BLaER1 treated with 17β-estradiol and CSF1 and Interleukin-3, amounts not matched to agents 10 nM and 100 nM (cell line): ENCODE measurements around the gene LIME1.

ENCODE experiments used
- H3K27ac ChIP-seq, 11 experiments: shearing (Covaris generic); formaldehyde crosslinking; 2 replicates each; pipeline ENCODE4 v1.8.1; 2022
- H3K27me3 ChIP-seq, 11 experiments: shearing (Covaris generic); formaldehyde crosslinking; 2 replicates each; pipeline ENCODE4 v1.8.1; 2022
- H3K36me3 ChIP-seq, 11 experiments: shearing (Covaris generic); formaldehyde crosslinking; 2 replicates each; pipeline ENCODE4 v1.8.1; 2022
- H3K4me1 ChIP-seq, 10 experiments: shearing (Covaris generic); formaldehyde crosslinking; 2 replicates each; pipeline ENCODE4 v1.8.1; 2022
- H3K4me2 ChIP-seq, 11 experiments: shearing (Covaris generic); formaldehyde crosslinking; 2 replicates each; pipeline ENCODE4 v1.8.1; 2022
- H3K4me3 ChIP-seq, 10 experiments: shearing (Covaris generic); formaldehyde crosslinking; 2 replicates each; pipeline ENCODE4 v1.8.1; 2022
- H3K9ac ChIP-seq, 11 experiments: shearing (Covaris generic); formaldehyde crosslinking; 2 replicates each; pipeline ENCODE4 v1.8.1; 2022
- H3K9me3 ChIP-seq, 11 experiments: shearing (Covaris generic); formaldehyde crosslinking; replicated peaks in 1 of 11; 2 replicates each; pipeline ENCODE4 v1.8.1; 2022
- H4K20me1 ChIP-seq, 11 experiments: shearing (Covaris generic); formaldehyde crosslinking; 2 replicates each; pipeline ENCODE4 v1.8.1; 2022
- Cebpa-rat ChIP-seq, 11 experiments: shearing (Covaris generic); IDR thresholded peaks; 2 replicates each; pipeline ENCODE4 v1.8.1; 2022

Gene LIME1

GRCh38 chr20:63778034-63778752 is 41.7 kb downstream of the LIME1 start:
- Histone ChIP-seq H4K20me1 (peaks cover 0 to 77% (median 0%) of the 10 kb centered on the region in 11 experiments; a peak in 6 of 22 replicates), H3K27me3 (peaks cover 0 to 5% (median 0%) of the 10 kb centered on the region in 11 experiments; a peak in 3 of 22 replicates), H3K4me1 (peaks cover 12 to 49% (median 40%) of the 10 kb centered on the region in 10 experiments; a peak in 19 of 20 replicates), H3K27ac (no peak overlapping the region), H3K36me3 (peaks cover 0 to 20% (median 0%) of the 10 kb centered on the region in 11 experiments; a peak in 2 of 22 replicates), H3K9ac (no peak overlapping the region), H3K4me2 (no peak overlapping the region), H3K4me3 (no peak overlapping the region), H3K9me3 (peaks cover 0 to 11% (median 0%) of the 10 kb centered on the region in 11 experiments; a peak in 3 of 22 replicates)
- TF ChIP-seq Cebpa-rat (IDR thresholded peaks at IDR 0.05): no peak

- TF ChIP-seq Cebpa-rat (IDR thresholded peaks at IDR 0.05): no peak
- Histone ChIP-seq H3K9me3 (peaks cover 0 to 11% (median 0%) of the 10 kb centered on the region in 11 experiments; a peak in 3 of 22 replicates), H3K27me3 (peaks cover 0 to 5% (median 0%) of the 10 kb centered on the region in 11 experiments; a peak in 3 of 22 replicates), H4K20me1 (peaks cover 0 to 78% (median 0%) of the 10 kb centered on the region in 11 experiments; a peak in 6 of 22 replicates), H3K4me3 (no peak overlapping the region), H3K4me1 (peaks cover 12 to 48% (median 36%) of the 10 kb centered on the region in 10 experiments; a peak in 19 of 20 replicates), H3K27ac (no peak overlapping the region), H3K36me3 (peaks cover 0 to 20% (median 0%) of the 10 kb centered on the region in 11 experiments; a peak in 2 of 22 replicates), H3K4me2 (no peak overlapping the region), H3K9ac (no peak overlapping the region)
Measured at GRCh38 chr20:63778857-63779256, 42.4 kb downstream of the LIME1 start.

GRCh38 chr20:63781181-63781580 is 44.7 kb downstream of the LIME1 start:
- peaks cover 0 to 51% (median 38%) of the 10 kb centered on the region in 10 experiments; a peak in 17 of 20 replicates for H3K4me1 ChIP-seq
- no peak for TF ChIP-seq Cebpa-rat (IDR thresholded peaks at IDR 0.05)
- H3K4me2 ChIP-seq: peak overlapping the region in 5 of 11 experiments; percentile 4 to 62 (median 18); a peak in 6 of 22 replicates
- peaks cover 0 to 11% (median 0%) of the 10 kb centered on the region in 11 experiments; a peak in 3 of 22 replicates for H3K36me3 ChIP-seq
- no peaks in the 10 kb centered on the region for H3K27me3 ChIP-seq
- no peak overlapping the region for H3K27ac ChIP-seq
- H3K4me3 ChIP-seq: no peak overlapping the region
- H3K9ac ChIP-seq: no peak overlapping the region
- H3K9me3 ChIP-seq: peaks cover 0 to 11% (median 0%) of the 10 kb centered on the region in 11 experiments; a peak in 3 of 22 replicates
- H4K20me1 ChIP-seq: peaks cover 0 to 76% (median 0%) of the 10 kb centered on the region in 11 experiments; a peak in 3 of 22 replicates

GRCh38 chr20:63782051-63782471 is 45.6 kb downstream of the LIME1 start:
- TF ChIP-seq Cebpa-rat (IDR thresholded peaks at IDR 0.05): no peak
- H3K9me3 ChIP-seq: peaks cover 0 to 7% (median 0%) of the 10 kb centered on the region in 11 experiments; a peak in 3 of 22 replicates
- peak overlapping the region in 10 of 11 experiments; percentile 4 to 62 (median 26); a peak in 14 of 22 replicates for H3K4me2 ChIP-seq
- H4K20me1 ChIP-seq: peaks cover 0 to 72% (median 0%) of the 10 kb centered on the region in 11 experiments; a peak in 4 of 22 replicates
- H3K36me3 ChIP-seq: peaks cover 0 to 9% (median 0%) of the 10 kb centered on the region in 11 experiments; a peak in 3 of 22 replicates
- H3K27me3 ChIP-seq: no peaks in the 10 kb centered on the region
- H3K9ac ChIP-seq: no peak overlapping the region
- peaks cover 9 to 60% (median 47%) of the 10 kb centered on the region in 10 experiments for H3K4me1 ChIP-seq
- H3K27ac ChIP-seq: no peak overlapping the region
- H3K4me3 ChIP-seq: no peak overlapping the region

- no peak overlapping the region for H3K9ac ChIP-seq
- peaks cover 0 to 2% (median 0%) of the 10 kb centered on the region in 11 experiments; a peak in 2 of 22 replicates for H3K9me3 ChIP-seq
- H3K27me3 ChIP-seq: no peaks in the 10 kb centered on the region
- peaks cover 0 to 70% (median 0%) of the 10 kb centered on the region in 11 experiments; a peak in 4 of 22 replicates for H4K20me1 ChIP-seq
- H3K27ac ChIP-seq: no peak overlapping the region
- TF ChIP-seq Cebpa-rat (IDR thresholded peaks at IDR 0.05): no peak
- H3K36me3 ChIP-seq: peaks cover 0 to 6% (median 0%) of the 10 kb centered on the region in 11 experiments; a peak in 2 of 22 replicates
- no peak overlapping the region for H3K4me3 ChIP-seq
- peaks cover 14 to 65% (median 52%) of the 10 kb centered on the region in 10 experiments for H3K4me1 ChIP-seq
- H3K4me2 ChIP-seq: peak overlapping the region in 7 of 11 experiments; percentile 4 to 62 (median 24); a peak in 9 of 22 replicates
Measured at GRCh38 chr20:63782521-63782971, 46.1 kb downstream of the LIME1 start.

GRCh38 chr20:63783970-63784369 is 47.5 kb downstream of the LIME1 start:
- no peaks in the 10 kb centered on the region; a peak in 1 of 22 replicates for H3K9me3 ChIP-seq
- H3K27me3 ChIP-seq: no peaks in the 10 kb centered on the region
- H3K4me1 ChIP-seq: peaks cover 14 to 78% (median 58%) of the 10 kb centered on the region in 10 experiments
- H3K4me2 ChIP-seq: peak overlapping the region in 4 of 11 experiments; percentile 40 to 78 (median 72); a peak in 7 of 22 replicates
- H3K4me3 ChIP-seq: no peak overlapping the region
- peak overlapping the region in 5 of 11 experiments; percentile 4 to 26 (median 12); a peak in 2 of 22 replicates for H3K27ac ChIP-seq
- H3K36me3 ChIP-seq: peaks cover 0 to 7% (median 0%) of the 10 kb centered on the region in 11 experiments; a peak in 3 of 22 replicates
- H4K20me1 ChIP-seq: peaks cover 0 to 69% (median 0%) of the 10 kb centered on the region in 11 experiments; a peak in 4 of 22 replicates
- peak overlapping the region in 4 of 11 experiments; percentile 1 to 37 (median 6); a peak in 3 of 22 replicates for H3K9ac ChIP-seq
- TF ChIP-seq Cebpa-rat (IDR thresholded peaks at IDR 0.05): no peak

- no peak for TF ChIP-seq Cebpa-rat (IDR thresholded peaks at IDR 0.05)
- H3K36me3 ChIP-seq: peaks cover 0 to 24% (median 0%) of the 10 kb centered on the region in 11 experiments; a peak in 8 of 22 replicates
- H3K4me3 ChIP-seq: no peak overlapping the region
- no peaks in the 10 kb centered on the region for H3K27me3 ChIP-seq
- peaks cover 20 to 95% (median 71%) of the 10 kb centered on the region in 10 experiments for H3K4me1 ChIP-seq
- peak overlapping the region in 4 of 11 experiments; percentile 0 to 43 (median 20); a peak in 4 of 22 replicates for H3K9ac ChIP-seq
- H3K27ac ChIP-seq: peak overlapping the region in 5 of 11 experiments; percentile 17 to 65 (median 60); a peak in 9 of 22 replicates
- H3K9me3 ChIP-seq: no peaks in the 10 kb centered on the region; a peak in 1 of 22 replicates
- H4K20me1 ChIP-seq: peaks cover 0 to 73% (median 0%) of the 10 kb centered on the region in 11 experiments; a peak in 5 of 22 replicates
- peak overlapping the region in 9 of 11 experiments; percentile 26 to 87 (median 66); a peak in 16 of 22 replicates for H3K4me2 ChIP-seq
Measured at GRCh38 chr20:63785691-63786131, 49.2 kb downstream of the LIME1 start.

GRCh38 chr20:63787302-63787701 is 50.8 kb downstream of the LIME1 start:
- H4K20me1 ChIP-seq: peaks cover 0 to 71% (median 0%) of the 10 kb centered on the region in 11 experiments; a peak in 5 of 22 replicates
- no peaks in the 10 kb centered on the region; a peak in 1 of 22 replicates for H3K9me3 ChIP-seq
- H3K4me3 ChIP-seq: no peak overlapping the region
- no peaks in the 10 kb centered on the region for H3K27me3 ChIP-seq
- peak overlapping the region in 5 of 11 experiments; percentile 17 to 65 (median 60); a peak in 10 of 22 replicates for H3K27ac ChIP-seq
- H3K36me3 ChIP-seq: peaks cover 0 to 25% (median 0%) of the 10 kb centered on the region in 11 experiments; a peak in 8 of 22 replicates
- H3K9ac ChIP-seq: peak overlapping the region in 6 of 11 experiments; percentile 14 to 46 (median 34); a peak in 7 of 22 replicates
- TF ChIP-seq Cebpa-rat (IDR thresholded peaks at IDR 0.05): no peak
- peaks cover 20 to 94% (median 64%) of the 10 kb centered on the region in 10 experiments for H3K4me1 ChIP-seq
- peak overlapping the region in 10 of 11 experiments; percentile 26 to 87 (median 68); a peak in 18 of 22 replicates for H3K4me2 ChIP-seq
